ENCODE data around the gene ERF.

DNA sequence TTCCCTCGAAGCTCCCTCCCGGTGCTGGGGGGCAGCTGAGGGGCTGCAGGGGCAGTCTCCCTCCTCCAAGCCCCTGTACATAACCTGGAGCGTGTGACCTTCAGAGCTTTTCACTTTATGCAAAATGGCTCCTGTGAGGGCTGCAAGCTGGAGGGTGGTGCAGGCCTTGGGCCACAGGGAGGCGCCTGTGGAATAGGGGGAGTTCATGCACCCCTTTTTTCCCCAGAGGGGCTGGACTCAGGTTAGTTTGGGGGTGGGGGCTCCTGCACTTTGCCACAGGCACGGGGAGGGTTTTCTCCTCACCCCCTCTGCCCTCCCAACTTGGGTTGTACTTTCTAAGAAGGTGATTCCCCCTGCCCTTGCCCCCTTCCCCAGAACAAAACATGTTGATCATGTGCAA, 40.4 kb upstream of the ERF start:
- TF ChIP-seq GATA2 (IDR thresholded peaks at IDR 0.05; ENCODE audit: low read depth, low read length): no peak
- TF ChIP-seq GATA3 (IDR thresholded peaks at IDR 0.05; ENCODE audit: low read depth, low read length): no peak
